GM12878 (cell line): ENCODE results near the gene FETUB. TPM values are rescaled to one million over a fixed set of nuclear protein-coding genes. Genes with fewer than 3 reads are reported as not detected.

Source experiments
- ATAC-seq: fragments of 200-7000 bp; cut with Tn5 transposase; 3 replicates; pipeline ENCODE4 v1.9.1; 2020; ENCODE audit warnings: mild to moderate bottlenecking, moderate library complexity
- BruUV-seq: library from RNA; stranded (reverse); fragments of 400-500 nt; replicated peaks from 2 replicates; lab custom pipeline; 2021; lab: Mats Ljungman, UMichigan
- CTCF ChIA-PET: fragments of 300-600 bp; sonication (Branson Sonifier 250); formaldehyde crosslinking; extraction: SDS; loops from one replicate; lab custom pipeline; 2021; ENCODE audit warnings: inconsistent platforms; lab: Yijun Ruan, JAX
- POLR2A ChIA-PET: fragments of 350-600 bp; formaldehyde crosslinking; extraction: SDS; loops from one replicate; lab custom pipeline; 2021; ENCODE audit warnings: inconsistent platforms; lab: Charles Lee
- RAD21 ChIA-PET: fragments of 300-600 bp; sonication (Branson Sonifier 250); formaldehyde crosslinking; loops from one replicate; lab custom pipeline; 2023; ENCODE audit warnings: antibody characterized with exemption; ENCODE audit not compliant: unreplicated experiment; lab: Charles Lee
- SMC1A ChIA-PET: fragments of 300-600 bp; sonication (Branson Sonifier 250); formaldehyde crosslinking; loops from one replicate; lab custom pipeline; 2023; ENCODE audit not compliant: unreplicated experiment, uncharacterized antibody; lab: Charles Lee
- DNase-seq: peaks from one replicate; pipeline ENCODE4 v3.0.0-alpha.2; 2011; ENCODE audit warnings: low read depth, low spot score
- FAIRE-seq: peaks from 3 replicates; lab custom pipeline; 2011; peaks lifted over from hg19 to GRCh38; lab: Jason Lieb, UNC
- H2AFZ ChIP-seq: 2 replicates; pipeline ENCODE4 v1.6.0; 2011; ENCODE audit warnings: low read depth, low read length, control low read depth; ENCODE audit not compliant: control insufficient read depth
- H3K27ac ChIP-seq: 2 replicates; pipeline ENCODE4 v1.5.1; 2011; ENCODE audit warnings: control low read depth; ENCODE audit not compliant: control insufficient read depth, insufficient read depth
- H3K27me3 ChIP-seq, 2 experiments: replicated peaks in 1 of 2; 2 replicates each; pipeline versions ENCODE4 v1.6.0 to v1.6.1; 2011; ENCODE audit warnings: low read length in 1 of 2; ENCODE audit not compliant: control insufficient read depth in 2 of 2, insufficient read depth in 2 of 2
- H3K36me3 ChIP-seq, 2 experiments: 2 replicates each; pipeline ENCODE4 v1.5.1; 2011; ENCODE audit warnings: low read length in 1 of 2; ENCODE audit not compliant: control insufficient read depth in 2 of 2, insufficient read depth in 2 of 2
- H3K4me1 ChIP-seq: 2 replicates; pipeline ENCODE4 v1.6.1; 2011; ENCODE audit warnings: mild to moderate bottlenecking, low read length, moderate library complexity, mixed read lengths; ENCODE audit not compliant: control insufficient read depth, insufficient read depth
- H3K4me2 ChIP-seq: 2 replicates; pipeline ENCODE4 v1.6.0; 2011; ENCODE audit warnings: control low read depth; ENCODE audit not compliant: control insufficient read depth, insufficient read depth
- H3K4me3 ChIP-seq: fragments of 200-600 bp; sonication (generic); 2 replicates; pipeline ENCODE4 v1.5.1; 2016
- H3K79me2 ChIP-seq: 2 replicates; pipeline ENCODE4 v1.6.0; 2011; ENCODE audit warnings: low read length; ENCODE audit not compliant: control insufficient read depth, insufficient read depth
- H3K9ac ChIP-seq: 2 replicates; pipeline ENCODE4 v1.8.0; 2011; ENCODE audit warnings: low read length, control low read depth, mixed read lengths; ENCODE audit not compliant: control insufficient read depth, insufficient read depth
- H3K9me3 ChIP-seq: replicated peaks from 3 replicates; pipeline ENCODE4 v1.5.1; 2011; ENCODE audit warnings: mild to moderate bottlenecking, low read length; ENCODE audit not compliant: control insufficient read depth, insufficient read depth
- H4K20me1 ChIP-seq: 2 replicates; pipeline ENCODE4 v1.6.0; 2011; ENCODE audit not compliant: control insufficient read depth, insufficient read depth
- CHD2 ChIP-seq: IDR thresholded peaks from 2 replicates; pipeline ENCODE4 v1.6.1; 2011; ENCODE audit warnings: low read depth, low read length, improper control_type of control experiment, borderline replicate concordance
- DPF2 ChIP-seq: fragments of 450-650 bp; IDR thresholded peaks from 2 replicates; pipeline ENCODE4 v1.6.1; 2017; ENCODE audit warnings: mild to moderate bottlenecking
- MXI1 ChIP-seq: fragments of 150-350 bp; IDR thresholded peaks from 2 replicates; pipeline ENCODE4 v1.6.1; 2011; ENCODE audit warnings: low read depth, mild to moderate bottlenecking, inconsistent platforms, low read length, improper control_type of control experiment
- MYC ChIP-seq: IDR thresholded peaks from 2 replicates; pipeline ENCODE4 v1.6.1; 2011; ENCODE audit warnings: mild to moderate bottlenecking, low read length, moderate library complexity, inconsistent platforms; ENCODE audit not compliant: insufficient read depth, insufficient replicate concordance, insufficient read length, severe bottlenecking
- PML ChIP-seq: IDR thresholded peaks from 2 replicates; pipeline ENCODE4 v1.6.1; 2012; ENCODE audit warnings: low read length, inconsistent platforms
- RAD21 ChIP-seq: IDR thresholded peaks from 2 replicates; pipeline ENCODE4 v1.6.1; 2011; ENCODE audit warnings: mild to moderate bottlenecking, low read depth, low read length, moderate library complexity; ENCODE audit not compliant: insufficient read depth
- RBBP5 ChIP-seq: fragments of 200-600 bp; sonication (generic); conservative IDR thresholded peaks from 2 replicates; pipeline ENCODE4 v1.6.1; 2016
- RCOR1 ChIP-seq: conservative IDR thresholded peaks from 2 replicates; pipeline ENCODE4 v1.6.1; 2012; ENCODE audit warnings: low read depth, low read length, improper control_type of control experiment
- SP1 ChIP-seq: IDR thresholded peaks from one replicate; pipeline ENCODE4 v1.6.1; 2011; ENCODE audit warnings: low read depth, low read length
- STAT1 ChIP-seq: fragments of 450-650 bp; conservative IDR thresholded peaks from 2 replicates; pipeline ENCODE4 v1.6.1; 2014; ENCODE audit warnings: antibody characterized with exemption, mild to moderate bottlenecking
- TCF7 ChIP-seq: IDR thresholded peaks from 2 replicates; pipeline ENCODE4 v1.6.1; 2014; ENCODE audit warnings: antibody characterized with exemption, borderline replicate concordance
- WGBS: methylation state at CpG from one replicate; pipeline ENCODE4 v1.1.6; 2016; ENCODE audit warnings: low lambda C conversion rate; ENCODE audit not compliant: insufficient replicate concordance, insufficient coverage; ENCODE audit errors: missing lambda C conversion rate; 5-methylcytosine and 5-hydroxymethylcytosine counted together
- in situ Hi-C: fragments of 300-500 bp; cut with MboI; formaldehyde crosslinking; loops from 9 replicates; pipeline ENCODE4 v1.14.3; 2018; ENCODE audit warnings: mixed read lengths
- intact Hi-C: fragments of 100-400 bp; cut with micrococcal nuclease; formaldehyde crosslinking; loops from one replicate; pipeline ENCODE4 v1.14.2; 2022; ENCODE audit not compliant: unreplicated experiment
- polyA plus RNA-seq, 11 experiments: library from polyadenylated mRNA; depleted of rRNA in 4 of 11; unstranded in 6 of 11; stranded (reverse) in 5 of 11; fragments of >200 nt; fragmentation: Nextera tagmentation in 4 of 11; fragmentation: Illumina TruSeq in 1 of 11; extraction: Ambion mirVana in 4 of 11; extraction: Trizol in 1 of 11; gene quantifications; 1 replicate in 1 of 11; 2 replicates in 10 of 11; pipeline versions ENCODE4 v1.2.1 to v1.2.3, GENCODE V29; 2011 to 2016; ENCODE audit warnings: inconsistent platforms in 2 of 11, missing spikeins in 2 of 11, low read depth in 1 of 11
- total RNA-seq, 4 experiments: library from RNA; depleted of rRNA in 3 of 4; stranded (reverse); fragments of >200 nt in 3 of 4; fragmentation: Illumina TruSeq in 1 of 4; extraction: Trizol in 1 of 4; gene quantifications; 2 replicates each; pipeline versions ENCODE4 v1.2.1 to v1.2.3, GENCODE V29; 2013 to 2021
- TF ChIP-seq, protein P1 (sequence below): fragments of 450-650 bp; formaldehyde crosslinking; IDR thresholded peaks from 2 replicates; pipeline ENCODE4 v1.5.0; 2022; ENCODE audit warnings: mild to moderate bottlenecking, missing genetic modification characterization
- TF ChIP-seq, protein P2 (sequence below): IDR thresholded peaks from 2 replicates; pipeline ENCODE4 v1.6.1; 2012; ENCODE audit warnings: low read length, inconsistent platforms

The FETUB gene
- total and polyA plus RNA-seq, 10 of the 15 experiments (the other 5 are each of a cell fraction or from before 2014, with no cell fraction given), result not detected

DNA sequence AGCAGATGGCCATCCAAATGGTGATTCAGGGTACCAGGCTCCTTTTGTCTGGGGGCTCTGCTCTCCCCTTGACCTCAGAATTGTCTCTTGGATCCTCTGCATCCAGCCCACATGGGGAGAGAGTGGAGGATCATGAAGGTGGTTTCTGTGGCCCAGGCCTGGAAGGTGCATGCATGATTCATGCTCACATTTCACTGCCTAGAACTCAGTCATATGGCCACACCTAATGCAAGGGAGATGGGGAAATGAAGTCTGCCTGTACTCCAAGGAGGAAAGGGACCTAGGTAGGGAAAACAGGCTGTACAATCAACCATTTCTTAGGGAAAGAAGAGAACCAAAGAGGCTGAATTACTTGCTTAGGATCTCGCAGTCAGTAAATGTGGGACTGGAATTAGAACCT lies 40.7 kb downstream of the FETUB start:
- no peaks in the 10 kb centered on the region for H3K79me2 ChIP-seq
- no peak overlapping the region for H3K9ac ChIP-seq
- H2AFZ ChIP-seq, result no peak overlapping the region
- no peak for TF ChIP-seq RCOR1
- no peak for TF ChIP-seq RAD21
- TF ChIP-seq CHD2, result no peak
- TF ChIP-seq, protein P1, sequence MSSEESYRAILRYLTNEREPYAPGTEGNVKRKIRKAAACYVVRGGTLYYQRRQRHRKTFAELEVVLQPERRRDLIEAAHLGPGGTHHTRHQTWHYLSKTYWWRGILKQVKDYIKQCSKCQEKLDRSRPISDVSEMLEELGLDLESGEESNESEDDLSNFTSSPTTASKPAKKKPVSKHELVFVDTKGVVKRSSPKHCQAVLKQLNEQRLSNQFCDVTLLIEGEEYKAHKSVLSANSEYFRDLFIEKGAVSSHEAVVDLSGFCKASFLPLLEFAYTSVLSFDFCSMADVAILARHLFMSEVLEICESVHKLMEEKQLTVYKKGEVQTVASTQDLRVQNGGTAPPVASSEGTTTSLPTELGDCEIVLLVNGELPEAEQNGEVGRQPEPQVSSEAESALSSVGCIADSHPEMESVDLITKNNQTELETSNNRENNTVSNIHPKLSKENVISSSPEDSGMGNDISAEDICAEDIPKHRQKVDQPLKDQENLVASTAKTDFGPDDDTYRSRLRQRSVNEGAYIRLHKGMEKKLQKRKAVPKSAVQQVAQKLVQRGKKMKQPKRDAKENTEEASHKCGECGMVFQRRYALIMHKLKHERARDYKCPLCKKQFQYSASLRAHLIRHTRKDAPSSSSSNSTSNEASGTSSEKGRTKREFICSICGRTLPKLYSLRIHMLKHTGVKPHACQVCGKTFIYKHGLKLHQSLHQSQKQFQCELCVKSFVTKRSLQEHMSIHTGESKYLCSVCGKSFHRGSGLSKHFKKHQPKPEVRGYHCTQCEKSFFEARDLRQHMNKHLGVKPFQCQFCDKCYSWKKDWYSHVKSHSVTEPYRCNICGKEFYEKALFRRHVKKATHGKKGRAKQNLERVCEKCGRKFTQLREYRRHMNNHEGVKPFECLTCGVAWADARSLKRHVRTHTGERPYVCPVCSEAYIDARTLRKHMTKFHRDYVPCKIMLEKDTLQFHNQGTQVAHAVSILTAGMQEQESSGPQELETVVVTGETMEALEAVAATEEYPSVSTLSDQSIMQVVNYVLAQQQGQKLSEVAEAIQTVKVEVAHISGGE (CRISPR knock-in tag), result no peak
- TF ChIP-seq MYC, result no peak
- no peak for TF ChIP-seq MXI1
- TF ChIP-seq DPF2, result no peak
- TF ChIP-seq PML, result no peak
- no peak for TF ChIP-seq SP1
- no peak for TF ChIP-seq STAT1
- no peak for TF ChIP-seq TCF7
- TF ChIP-seq RBBP5, result no peak
- TF ChIP-seq, protein P2, sequence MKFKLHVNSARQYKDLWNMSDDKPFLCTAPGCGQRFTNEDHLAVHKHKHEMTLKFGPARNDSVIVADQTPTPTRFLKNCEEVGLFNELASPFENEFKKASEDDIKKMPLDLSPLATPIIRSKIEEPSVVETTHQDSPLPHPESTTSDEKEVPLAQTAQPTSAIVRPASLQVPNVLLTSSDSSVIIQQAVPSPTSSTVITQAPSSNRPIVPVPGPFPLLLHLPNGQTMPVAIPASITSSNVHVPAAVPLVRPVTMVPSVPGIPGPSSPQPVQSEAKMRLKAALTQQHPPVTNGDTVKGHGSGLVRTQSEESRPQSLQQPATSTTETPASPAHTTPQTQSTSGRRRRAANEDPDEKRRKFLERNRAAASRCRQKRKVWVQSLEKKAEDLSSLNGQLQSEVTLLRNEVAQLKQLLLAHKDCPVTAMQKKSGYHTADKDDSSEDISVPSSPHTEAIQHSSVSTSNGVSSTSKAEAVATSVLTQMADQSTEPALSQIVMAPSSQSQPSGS, result no peak
- TF ChIP-seq, all 136 proteins: peak for 0
- H3K4me1 ChIP-seq, result no peaks in the 10 kb centered on the region
- no peaks in the 10 kb centered on the region for H3K36me3 ChIP-seq
- intact Hi-C loops (no loop called here), in situ Hi-C loops (no loop called here)
- SMC1A ChIA-PET, result no interaction called here
- no peak overlapping the region for H3K4me2 ChIP-seq
- H3K27ac ChIP-seq, result no peak overlapping the region
- no peaks in the 10 kb centered on the region; the same call in 2 of the 3 replicates for H3K9me3 ChIP-seq
- CTCF ChIA-PET, result no interaction called here
- WGBS, result 69% methylated on average over 1 of the region's 1 CpG
- no peak overlapping the region for H3K4me3 ChIP-seq
- H4K20me1 ChIP-seq, result no peaks in the 10 kb centered on the region
- H3K27me3 ChIP-seq, result no peaks in the 10 kb centered on the region; a peak in 1 of 4 replicates
- ATAC-seq (no peak), FAIRE-seq (no peak), DNase-seq (no peak)
- no TSS peak for BruUV-seq
- POLR2A ChIA-PET, result interaction anchor here (1.3 kb wide), 1 partner anchor 31 kb away, joined by 3 read pairs; no protein-coding TSS in a partner anchor
- RAD21 ChIA-PET, result no interaction called here
